ENCODE results near the gene GMNC.

Gene GMNC

GRCh38 chr3:190847436-190847835 is 15.1 kb downstream of the GMNC start:
- DNase-seq: no peak

GRCh38 chr3:190840146-190840545 is 22.3 kb downstream of the GMNC start:
- no peak for DNase-seq

GRCh38 chr3:190831225-190831624 is 31.3 kb downstream of the GMNC start:
- DNase-seq: no peak

DNA sequence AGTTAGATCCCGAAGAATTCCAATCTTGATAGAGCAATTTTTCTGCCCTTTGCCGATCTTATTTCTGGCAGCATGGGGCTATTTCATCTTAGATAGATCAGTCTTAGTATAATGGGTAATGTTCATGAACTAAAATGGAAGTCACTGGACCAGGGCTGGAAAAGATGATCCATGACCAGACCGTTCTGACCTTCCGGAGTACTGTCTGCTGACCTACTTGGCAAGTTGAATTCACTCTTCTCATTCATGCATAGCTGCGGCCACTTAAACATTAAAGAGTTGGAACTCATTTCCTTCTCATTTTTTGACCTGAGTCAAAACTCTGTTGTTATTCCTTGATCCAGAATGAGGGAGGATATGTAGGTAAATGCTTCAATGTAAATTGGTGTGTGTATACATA is 32.5 kb downstream of the GMNC start:
- no peak for DNase-seq

GRCh38 chr3:190826018-190826417 is 36.5 kb downstream of the GMNC start:
- DNase-seq: no peak

GRCh38 chr3:190825386-190826016 is 37.0 kb downstream of the GMNC start:
- no peak for DNase-seq

GRCh38 chr3:190811775-190812480 is 50.6 kb downstream of the GMNC start:
- DNase-seq: peak; percentile 62

DNA sequence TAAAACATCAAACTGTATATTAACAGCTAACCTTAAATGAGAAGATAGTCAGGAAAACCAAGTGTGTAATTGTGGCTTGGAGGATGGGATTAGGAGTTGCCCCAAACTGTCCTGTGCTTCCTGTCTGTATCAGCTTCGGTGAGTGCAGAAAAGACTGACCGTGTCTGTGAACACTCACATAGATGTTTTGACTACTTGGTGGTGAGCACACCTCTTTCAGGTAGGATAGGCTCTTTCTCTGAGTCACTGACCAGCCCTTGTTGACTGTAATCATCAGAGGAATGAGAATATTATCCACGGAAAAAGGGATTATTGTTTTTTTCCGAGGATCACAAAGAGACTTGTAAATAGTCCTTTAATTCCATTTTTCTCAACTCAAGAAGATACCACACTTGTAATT is 51.5 kb downstream of the GMNC start:
- DNase-seq: no peak

- no peak for DNase-seq
Observed at GRCh38 chr3:190809351-190809750, 53.1 kb downstream of the GMNC start.

DNA sequence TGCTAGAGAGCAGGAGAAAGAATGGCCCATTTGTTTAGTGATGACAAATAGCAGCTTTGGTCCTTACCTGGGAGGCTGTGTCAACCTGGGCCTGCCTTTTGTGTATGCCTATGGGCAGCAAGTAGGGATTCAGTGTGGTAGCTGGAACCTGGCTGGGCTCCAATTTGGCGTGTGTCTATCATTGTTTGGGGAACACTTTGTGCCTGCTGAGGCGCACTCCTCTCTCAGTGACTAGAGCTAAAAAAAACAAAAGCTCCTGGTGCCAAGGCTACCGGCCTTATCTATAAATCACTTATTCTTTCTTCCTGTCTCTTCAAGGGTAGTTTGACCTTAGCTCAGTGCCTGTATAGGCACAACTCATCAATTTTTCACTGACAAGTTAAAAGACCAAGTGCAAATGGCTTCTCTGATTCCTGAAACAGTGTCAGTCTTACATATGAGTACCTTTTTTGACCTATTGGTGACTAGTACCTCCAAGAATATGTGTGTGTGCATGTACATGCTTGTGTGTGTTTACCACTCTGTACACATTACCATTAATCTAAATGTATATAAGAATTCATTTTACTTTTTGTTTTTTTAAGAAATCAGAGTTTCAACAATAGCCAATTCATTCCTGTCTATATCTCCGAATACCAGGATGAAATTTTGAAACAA is 54.6 kb downstream of the GMNC start:
- DNase-seq: peak; percentile 99

Measured in NCI-H345 (cell line).